ENCODE data around the gene SLC17A5.

SLC17A5 gene

DNA sequence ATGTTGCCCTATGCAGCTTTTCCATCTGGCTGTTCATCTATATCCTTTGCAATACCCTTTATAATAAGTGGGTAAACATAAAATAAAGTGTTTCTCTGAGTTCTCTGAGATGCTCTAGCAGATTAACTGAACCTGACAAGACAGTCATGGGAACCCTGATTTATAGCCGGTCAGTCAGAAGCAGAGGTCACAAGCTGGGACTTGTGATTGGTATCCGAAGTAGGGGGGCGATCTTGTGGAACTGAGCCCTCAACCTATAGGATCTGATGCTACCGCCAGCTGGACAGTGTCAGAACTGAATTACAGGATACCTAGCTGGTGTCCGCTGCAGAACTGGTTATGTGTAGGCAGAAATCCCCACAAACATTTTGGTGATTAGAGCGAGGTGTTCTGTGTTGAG lies 39.0 kb downstream of the SLC17A5 start:
- Histone ChIP-seq H3K9me3 (ENCODE audit: control insufficient read depth in 2 of 2, low read length in 2 of 2) (no peaks in the 10 kb centered on the region), H3K4me1 (ENCODE audit: control insufficient read depth, insufficient read depth, low read length) (no peaks in the 10 kb centered on the region), H3K4me3 (ENCODE audit: low read length in 2 of 2) (no peak overlapping the region), H3K27ac (ENCODE audit: low read length) (no peak overlapping the region), H3K36me3 (ENCODE audit: control insufficient read depth in 2 of 2, insufficient read depth in 2 of 2, low read length in 2 of 2) (peaks cover 11 to 14% of the 10 kb centered on the region in 2 donors), H3K27me3 (ENCODE audit: control insufficient read depth in 1 of 2, insufficient read depth in 2 of 2, low read length in 2 of 2) (no peaks in the 10 kb centered on the region), H3K9ac (ENCODE audit: low read length in 2 of 2) (no peak overlapping the region)

DNA sequence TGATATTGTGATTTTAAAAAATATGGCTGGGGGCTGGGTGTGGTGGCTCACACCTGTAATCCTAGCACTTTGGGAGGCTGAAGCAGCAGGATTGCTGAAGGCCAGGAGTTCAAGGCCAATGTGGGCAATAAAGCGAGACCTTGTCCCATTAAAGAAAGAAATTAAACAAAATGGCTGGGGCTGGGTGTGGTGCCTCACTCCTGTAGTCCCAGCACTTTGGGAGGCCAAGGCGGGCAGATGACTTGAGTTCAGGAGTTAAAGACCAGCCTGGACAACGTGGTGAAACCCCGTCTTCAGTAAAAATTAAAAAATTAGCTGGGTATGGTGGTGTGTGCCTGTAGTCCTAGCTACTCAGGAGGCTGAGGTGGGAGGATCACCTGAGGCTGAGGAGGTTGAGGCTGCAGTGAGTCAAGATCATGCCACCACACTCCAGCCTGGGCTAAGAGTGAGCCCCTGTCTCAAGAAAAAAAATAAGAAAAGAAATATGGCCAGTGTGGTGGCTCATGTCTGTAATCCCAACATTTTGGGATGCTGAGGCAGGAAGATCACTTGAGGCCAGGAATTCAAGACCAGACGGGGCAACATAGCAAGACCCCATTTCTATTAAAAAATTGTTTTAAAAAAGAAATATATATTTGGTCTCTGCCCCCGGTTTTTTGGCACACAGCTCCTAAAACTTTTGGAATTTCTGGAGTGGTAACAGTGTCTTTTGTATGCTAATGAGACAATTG lies 39.8 kb downstream of the SLC17A5 start:
- Histone ChIP-seq H3K9me3 (ENCODE audit: control insufficient read depth in 2 of 2, low read length in 2 of 2) (no peaks in the 10 kb centered on the region), H3K36me3 (ENCODE audit: control insufficient read depth in 2 of 2, insufficient read depth in 2 of 2, low read length in 2 of 2) (peaks cover 10 to 14% of the 10 kb centered on the region in 2 donors), H3K4me1 (ENCODE audit: control insufficient read depth, insufficient read depth, low read length) (no peaks in the 10 kb centered on the region), H3K27ac (ENCODE audit: low read length) (no peak overlapping the region), H3K4me3 (ENCODE audit: low read length in 2 of 2) (no peak overlapping the region), H3K9ac (ENCODE audit: low read length in 2 of 2) (no peak overlapping the region), H3K27me3 (ENCODE audit: control insufficient read depth in 1 of 2, insufficient read depth in 2 of 2, low read length in 2 of 2) (no peaks in the 10 kb centered on the region)

DNA sequence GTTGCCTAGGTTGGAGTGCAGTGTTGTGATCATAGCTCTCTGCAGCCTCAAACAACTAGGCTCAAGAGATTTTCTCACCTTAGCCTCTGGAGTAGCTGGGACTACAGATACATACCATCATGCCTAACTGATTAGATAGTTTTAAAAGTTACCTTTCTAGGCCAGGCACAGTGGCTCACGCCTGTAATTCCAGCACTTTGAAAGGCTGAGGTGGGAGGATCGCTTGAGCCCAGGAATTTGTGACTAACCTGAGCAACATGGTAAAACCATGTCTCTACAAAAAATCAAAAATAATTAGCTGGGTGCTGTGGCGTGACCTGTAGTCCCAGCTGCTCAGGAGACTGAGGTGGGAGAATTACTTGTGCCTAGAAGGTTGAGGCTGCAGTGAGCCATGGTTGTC lies 41.2 kb downstream of the SLC17A5 start:
- Histone ChIP-seq H3K9me3 (ENCODE audit: control insufficient read depth in 2 of 2, low read length in 2 of 2) (no peaks in the 10 kb centered on the region), H3K27ac (ENCODE audit: low read length) (no peak overlapping the region), H3K36me3 (ENCODE audit: control insufficient read depth in 2 of 2, insufficient read depth in 2 of 2, low read length in 2 of 2) (peaks cover 17 to 21% of the 10 kb centered on the region in 2 donors), H3K4me1 (ENCODE audit: control insufficient read depth, insufficient read depth, low read length) (no peaks in the 10 kb centered on the region), H3K27me3 (ENCODE audit: control insufficient read depth in 1 of 2, insufficient read depth in 2 of 2, low read length in 2 of 2) (no peaks in the 10 kb centered on the region), H3K4me3 (ENCODE audit: low read length in 2 of 2) (no peak overlapping the region), H3K9ac (ENCODE audit: low read length in 2 of 2) (no peak overlapping the region)

- no peaks in the 10 kb centered on the region for H3K27me3 ChIP-seq (ENCODE audit: control insufficient read depth in 1 of 2, insufficient read depth in 2 of 2, low read length in 2 of 2)
- no peak overlapping the region for H3K27ac ChIP-seq (ENCODE audit: low read length)
- H3K9me3 ChIP-seq (ENCODE audit: control insufficient read depth in 2 of 2, low read length in 2 of 2), result no peaks in the 10 kb centered on the region
- H3K9ac ChIP-seq (ENCODE audit: low read length in 2 of 2), result no peak overlapping the region
- H3K4me1 ChIP-seq (ENCODE audit: control insufficient read depth, insufficient read depth, low read length), result no peaks in the 10 kb centered on the region
- peaks cover 23 to 25% of the 10 kb centered on the region in 2 donors for H3K36me3 ChIP-seq (ENCODE audit: control insufficient read depth in 2 of 2, insufficient read depth in 2 of 2, low read length in 2 of 2)
- H3K4me3 ChIP-seq (ENCODE audit: low read length in 2 of 2), result no peak overlapping the region
Measured at GRCh38 chr6:73610444-73611275, 43.1 kb downstream of the SLC17A5 start.

- H3K36me3 ChIP-seq (ENCODE audit: control insufficient read depth in 2 of 2, insufficient read depth in 2 of 2, low read length in 2 of 2), result peaks cover 16 to 20% of the 10 kb centered on the region in 2 donors
- no peak overlapping the region for H3K9ac ChIP-seq (ENCODE audit: low read length in 2 of 2)
- no peaks in the 10 kb centered on the region for H3K27me3 ChIP-seq (ENCODE audit: control insufficient read depth in 1 of 2, insufficient read depth in 2 of 2, low read length in 2 of 2)
- H3K9me3 ChIP-seq (ENCODE audit: control insufficient read depth in 2 of 2, low read length in 2 of 2), result no peaks in the 10 kb centered on the region
- H3K27ac ChIP-seq (ENCODE audit: low read length), result no peak overlapping the region
- H3K4me1 ChIP-seq (ENCODE audit: control insufficient read depth, insufficient read depth, low read length), result no peaks in the 10 kb centered on the region
- H3K4me3 ChIP-seq (ENCODE audit: low read length in 2 of 2), result no peak overlapping the region
Measured at GRCh38 chr6:73608761-73609160, 45.0 kb downstream of the SLC17A5 start.

GRCh38 chr6:73606428-73606827 lies 47.4 kb downstream of the SLC17A5 start:
- Histone ChIP-seq H3K9me3 (ENCODE audit: control insufficient read depth in 2 of 2, low read length in 2 of 2) (no peaks in the 10 kb centered on the region), H3K4me1 (ENCODE audit: control insufficient read depth, insufficient read depth, low read length) (no peaks in the 10 kb centered on the region), H3K9ac (ENCODE audit: low read length in 2 of 2) (no peak overlapping the region), H3K4me3 (ENCODE audit: low read length in 2 of 2) (no peak overlapping the region), H3K27ac (ENCODE audit: low read length) (no peak overlapping the region), H3K27me3 (ENCODE audit: control insufficient read depth in 1 of 2, insufficient read depth in 2 of 2, low read length in 2 of 2) (no peaks in the 10 kb centered on the region), H3K36me3 (ENCODE audit: control insufficient read depth in 2 of 2, insufficient read depth in 2 of 2, low read length in 2 of 2) (peaks cover 16 to 17% of the 10 kb centered on the region in 2 donors)

GRCh38 chr6:73604461-73604860 lies 49.3 kb downstream of the SLC17A5 start:
- Histone ChIP-seq H3K9ac (ENCODE audit: low read length in 2 of 2) (no peak overlapping the region), H3K9me3 (ENCODE audit: control insufficient read depth in 2 of 2, low read length in 2 of 2) (no peaks in the 10 kb centered on the region), H3K27me3 (ENCODE audit: control insufficient read depth in 1 of 2, insufficient read depth in 2 of 2, low read length in 2 of 2) (no peaks in the 10 kb centered on the region), H3K4me3 (ENCODE audit: low read length in 2 of 2) (no peak overlapping the region), H3K4me1 (ENCODE audit: control insufficient read depth, insufficient read depth, low read length) (no peaks in the 10 kb centered on the region), H3K36me3 (ENCODE audit: control insufficient read depth in 2 of 2, insufficient read depth in 2 of 2, low read length in 2 of 2) (peaks cover 16 to 19% of the 10 kb centered on the region in 2 donors), H3K27ac (ENCODE audit: low read length) (no peak overlapping the region)

DNA sequence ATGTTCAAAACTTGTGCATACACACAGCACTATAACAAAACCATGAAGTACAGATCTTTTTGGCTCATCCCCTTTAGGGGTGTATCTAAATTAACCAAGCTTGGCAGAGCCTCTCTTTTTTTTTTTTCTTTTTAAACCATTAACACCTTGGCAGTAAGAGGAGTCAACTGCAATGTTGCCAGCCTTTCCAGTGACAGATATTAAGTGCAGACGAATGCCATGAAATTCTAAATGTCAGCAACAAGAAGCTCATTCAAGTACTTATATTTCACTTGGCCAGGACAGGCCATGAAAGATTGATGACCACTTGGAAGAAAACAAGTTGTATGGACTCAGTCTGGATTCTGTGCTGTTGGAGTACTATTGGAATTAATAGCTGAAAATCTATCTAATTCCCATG lies 49.8 kb downstream of the SLC17A5 start:
- Histone ChIP-seq H3K36me3 (ENCODE audit: control insufficient read depth in 2 of 2, insufficient read depth in 2 of 2, low read length in 2 of 2) (peaks cover 16 to 17% of the 10 kb centered on the region in 2 donors), H3K27ac (ENCODE audit: low read length) (no peak overlapping the region), H3K27me3 (ENCODE audit: control insufficient read depth in 1 of 2, insufficient read depth in 2 of 2, low read length in 2 of 2) (no peaks in the 10 kb centered on the region), H3K9ac (ENCODE audit: low read length in 2 of 2) (no peak overlapping the region), H3K4me3 (ENCODE audit: low read length in 2 of 2) (no peak overlapping the region), H3K4me1 (ENCODE audit: control insufficient read depth, insufficient read depth, low read length) (no peaks in the 10 kb centered on the region), H3K9me3 (ENCODE audit: control insufficient read depth in 2 of 2, low read length in 2 of 2) (no peaks in the 10 kb centered on the region)

- Histone ChIP-seq H3K27me3 (ENCODE audit: control insufficient read depth in 1 of 2, insufficient read depth in 2 of 2, low read length in 2 of 2) (no peaks in the 10 kb centered on the region), H3K36me3 (ENCODE audit: control insufficient read depth in 2 of 2, insufficient read depth in 2 of 2, low read length in 2 of 2) (no peaks in the 10 kb centered on the region), H3K4me3 (ENCODE audit: low read length in 2 of 2) (peak overlapping the region; percentile 47 to 64), H3K9me3 (ENCODE audit: control insufficient read depth in 2 of 2, low read length in 2 of 2) (no peaks in the 10 kb centered on the region), H3K4me1 (ENCODE audit: control insufficient read depth, insufficient read depth, low read length) (peaks cover 7% of the 10 kb centered on the region), H3K9ac (ENCODE audit: low read length in 2 of 2) (peak overlapping the region; percentile 64 to 70), H3K27ac (ENCODE audit: low read length) (peak overlapping the region; percentile 84)
Measured at GRCh38 chr6:73586416-73586974, 67.3 kb downstream of the SLC17A5 start.

DNA sequence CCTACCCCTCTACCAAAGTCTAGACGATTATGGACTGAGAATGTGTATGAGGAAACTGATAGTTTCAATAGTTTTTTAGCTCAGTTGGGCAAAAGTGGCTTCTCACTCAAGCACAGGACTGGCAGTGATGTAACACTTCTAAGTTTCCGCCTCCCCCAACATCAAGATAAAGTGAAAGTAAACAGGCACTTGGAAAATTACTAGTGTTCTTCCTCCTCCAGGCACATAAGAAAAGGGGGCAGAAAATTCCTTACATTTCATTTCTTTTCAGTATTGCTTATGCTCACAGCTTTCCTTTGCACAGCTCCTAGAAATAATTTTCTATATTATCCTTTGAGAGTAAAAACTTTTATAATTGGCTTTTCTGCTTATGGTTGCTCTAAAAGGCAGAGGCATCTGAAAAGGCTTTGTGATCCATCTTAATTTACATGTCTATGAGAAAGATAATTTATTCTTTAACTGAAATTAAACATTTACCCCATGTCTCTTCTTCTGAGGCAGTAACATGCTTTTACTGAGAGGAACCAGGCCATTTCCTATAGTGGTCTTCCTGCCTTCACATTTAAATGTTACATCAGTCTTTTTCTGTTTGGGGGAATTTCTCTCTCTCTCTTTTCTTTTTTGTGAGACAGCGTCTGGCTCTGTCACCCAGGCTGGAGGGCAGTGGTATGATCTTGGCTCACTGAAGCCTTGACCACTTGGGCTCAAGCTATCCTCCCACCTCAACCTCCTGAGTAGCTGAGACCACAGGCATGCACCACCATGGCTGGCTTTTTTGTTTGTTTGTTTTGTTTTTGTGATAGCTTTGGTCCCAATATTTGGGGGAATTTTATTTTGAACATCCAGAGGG lies 68.0 kb downstream of the SLC17A5 start:
- peak overlapping the region; percentile 47 to 64 for H3K4me3 ChIP-seq (ENCODE audit: low read length in 2 of 2)
- no peaks in the 10 kb centered on the region for H3K36me3 ChIP-seq (ENCODE audit: control insufficient read depth in 2 of 2, insufficient read depth in 2 of 2, low read length in 2 of 2)
- H3K27ac ChIP-seq (ENCODE audit: low read length), result peak overlapping the region; percentile 84
- H3K9me3 ChIP-seq (ENCODE audit: control insufficient read depth in 2 of 2, low read length in 2 of 2), result no peaks in the 10 kb centered on the region
- H3K4me1 ChIP-seq (ENCODE audit: control insufficient read depth, insufficient read depth, low read length), result peaks cover 10% of the 10 kb centered on the region
- H3K27me3 ChIP-seq (ENCODE audit: control insufficient read depth in 1 of 2, insufficient read depth in 2 of 2, low read length in 2 of 2), result no peaks in the 10 kb centered on the region
- H3K9ac ChIP-seq (ENCODE audit: low read length in 2 of 2), result peak overlapping the region; percentile 68 to 70

Measured in stomach smooth muscle (tissue), 2 donors.